NB4 (cell line): ENCODE results near the gene KATNBL1.
A peak's percentile ranks its signal among the peaks of the same experiment; 100 is the strongest.

Experiments
- DNase-seq: peaks from one replicate; pipeline ENCODE4 v3.0.0; 2010; ENCODE audit warnings: low read depth
- H3K4me3 ChIP-seq: one replicate; pipeline ENCODE4 v1.5.1; 2011; ENCODE audit warnings: mild to moderate bottlenecking, low read depth, low read length, moderate library complexity
- CTCF ChIP-seq: IDR thresholded peaks from one replicate; pipeline ENCODE4 v1.5.1; 2012; ENCODE audit warnings: low read depth, low read length
- MAX ChIP-seq: IDR thresholded peaks from 2 replicates; pipeline ENCODE4 v1.6.1; 2011; ENCODE audit warnings: low read depth, low read length
- MYC ChIP-seq: IDR thresholded peaks from 2 replicates; pipeline ENCODE4 v1.6.1; 2011; ENCODE audit warnings: low read depth, low read length
- POLR2A ChIP-seq: IDR thresholded peaks from 2 replicates; pipeline ENCODE4 v1.6.1; 2011; ENCODE audit warnings: mild to moderate bottlenecking; ENCODE audit not compliant: insufficient read length; ENCODE audit errors: extremely low read depth

Gene KATNBL1

GRCh38 chr15:34114739-34115138 lies 95.2 kb downstream of the KATNBL1 start:
- DNase-seq, result no peak
- H3K4me3 ChIP-seq, result no peak overlapping the region
- TF ChIP-seq MAX (no peak), POLR2A (no peak), MYC (no peak), CTCF (no peak)

GRCh38 chr15:34114215-34114614 lies 95.7 kb downstream of the KATNBL1 start:
- TF ChIP-seq POLR2A (no peak), MYC (no peak), MAX (no peak), CTCF (no peak)
- no peak for DNase-seq
- H3K4me3 ChIP-seq, result no peak overlapping the region

- no peak overlapping the region for H3K4me3 ChIP-seq
- TF ChIP-seq MAX, result no peak
- TF ChIP-seq CTCF, result no peak
- TF ChIP-seq MYC, result no peak
- no peak for TF ChIP-seq POLR2A
- DNase-seq, result no peak
Measured at GRCh38 chr15:34111488-34111887, 98.4 kb downstream of the KATNBL1 start.

- TF ChIP-seq POLR2A, result no peak
- peak; percentile 69 for TF ChIP-seq CTCF
- DNase-seq, result peak; percentile 52
- no peak overlapping the region for H3K4me3 ChIP-seq
Measured at GRCh38 chr15:34109797-34110663, 99.9 kb downstream of the KATNBL1 start.

- no peak for TF ChIP-seq CTCF
- no peak for TF ChIP-seq MAX
- TF ChIP-seq MYC, result no peak
- TF ChIP-seq POLR2A, result no peak
- no peak overlapping the region for H3K4me3 ChIP-seq
- peak; percentile 13 for DNase-seq
Measured at GRCh38 chr15:34107315-34107714, 102.6 kb downstream of the KATNBL1 start.

- no peak for DNase-seq
- TF ChIP-seq POLR2A (no peak), MYC (no peak), CTCF (no peak), MAX (peak; percentile 68)
- no peak overlapping the region for H3K4me3 ChIP-seq
Measured at GRCh38 chr15:34106423-34106822, 103.5 kb downstream of the KATNBL1 start.
